HG03159 (cell line): ENCODE results near the gene RBX1.

Experiments used
- ATAC-seq: cut with Tn5 transposase; IDR thresholded peaks from one replicate; pipeline ENCODE4 v1.9.1; 2021; ENCODE audit warnings: mild to moderate bottlenecking, moderate library complexity; ENCODE audit not compliant: unreplicated experiment

RBX1 gene

GRCh38 chr22:41021613-41022454 lies 70.7 kb downstream of the RBX1 start:
- peak; percentile 56 for ATAC-seq

GRCh38 chr22:41022470-41023298 lies 71.5 kb downstream of the RBX1 start:
- peak; percentile 58 for ATAC-seq
